GM12872 (cell line): Measurements from ENCODE around the gene RAB1B.

ENCODE experiments used
- TF ChIP-seq, protein P1 (sequence below): IDR thresholded peaks from 3 replicates; pipeline ENCODE4 v1.5.1; 2011; ENCODE audit warnings: low read depth, mild to moderate bottlenecking, low read length, moderate library complexity; ENCODE audit not compliant: insufficient read depth

Gene RAB1B

DNA sequence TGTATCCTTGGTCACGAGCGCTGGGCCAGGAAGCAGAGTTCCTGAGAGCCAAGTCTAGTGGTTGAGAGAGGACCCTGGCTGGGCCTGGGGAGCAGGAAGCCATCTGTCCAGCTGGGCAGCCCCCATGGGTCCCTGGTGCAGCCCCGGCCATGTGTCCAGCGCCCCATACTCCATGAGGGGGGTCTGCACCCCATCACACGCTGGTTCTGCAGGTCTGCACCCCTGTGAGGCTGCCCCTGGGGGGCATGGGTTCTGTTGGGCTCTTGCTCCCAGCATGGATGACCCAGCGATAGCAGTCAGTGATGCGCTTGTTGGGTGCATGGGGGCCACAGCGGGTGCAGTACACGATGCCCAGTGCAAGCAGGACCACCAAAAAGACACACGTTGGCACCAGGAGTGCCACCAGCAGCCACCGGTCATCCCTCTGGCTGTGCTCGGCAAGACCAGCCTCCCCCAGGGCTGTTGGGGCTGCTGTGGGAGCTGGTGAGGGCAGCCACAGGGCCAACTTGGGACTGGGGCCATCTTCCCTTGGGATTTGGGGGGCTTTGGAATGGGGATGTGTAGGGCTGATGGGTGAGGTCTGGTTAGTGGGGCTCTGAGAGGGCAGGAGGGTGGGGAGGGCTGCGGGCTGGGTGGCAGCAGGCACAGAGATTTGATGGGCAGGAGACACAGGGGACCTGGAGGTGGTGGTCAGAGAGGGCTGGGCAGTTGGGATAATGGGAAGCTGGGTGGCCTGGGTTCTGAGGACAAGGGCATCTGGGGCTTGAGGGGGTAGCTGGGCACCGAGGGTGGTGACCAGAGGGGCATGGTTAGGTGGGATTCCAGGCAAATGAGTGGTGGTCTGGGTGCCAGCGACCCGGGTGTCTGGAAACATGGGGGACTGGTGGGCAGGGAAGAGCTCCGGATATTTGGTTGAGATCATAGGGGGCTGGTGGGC, 46.4 kb downstream of the RAB1B start:
- TF ChIP-seq, protein P1, sequence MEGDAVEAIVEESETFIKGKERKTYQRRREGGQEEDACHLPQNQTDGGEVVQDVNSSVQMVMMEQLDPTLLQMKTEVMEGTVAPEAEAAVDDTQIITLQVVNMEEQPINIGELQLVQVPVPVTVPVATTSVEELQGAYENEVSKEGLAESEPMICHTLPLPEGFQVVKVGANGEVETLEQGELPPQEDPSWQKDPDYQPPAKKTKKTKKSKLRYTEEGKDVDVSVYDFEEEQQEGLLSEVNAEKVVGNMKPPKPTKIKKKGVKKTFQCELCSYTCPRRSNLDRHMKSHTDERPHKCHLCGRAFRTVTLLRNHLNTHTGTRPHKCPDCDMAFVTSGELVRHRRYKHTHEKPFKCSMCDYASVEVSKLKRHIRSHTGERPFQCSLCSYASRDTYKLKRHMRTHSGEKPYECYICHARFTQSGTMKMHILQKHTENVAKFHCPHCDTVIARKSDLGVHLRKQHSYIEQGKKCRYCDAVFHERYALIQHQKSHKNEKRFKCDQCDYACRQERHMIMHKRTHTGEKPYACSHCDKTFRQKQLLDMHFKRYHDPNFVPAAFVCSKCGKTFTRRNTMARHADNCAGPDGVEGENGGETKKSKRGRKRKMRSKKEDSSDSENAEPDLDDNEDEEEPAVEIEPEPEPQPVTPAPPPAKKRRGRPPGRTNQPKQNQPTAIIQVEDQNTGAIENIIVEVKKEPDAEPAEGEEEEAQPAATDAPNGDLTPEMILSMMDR: no peak

DNA sequence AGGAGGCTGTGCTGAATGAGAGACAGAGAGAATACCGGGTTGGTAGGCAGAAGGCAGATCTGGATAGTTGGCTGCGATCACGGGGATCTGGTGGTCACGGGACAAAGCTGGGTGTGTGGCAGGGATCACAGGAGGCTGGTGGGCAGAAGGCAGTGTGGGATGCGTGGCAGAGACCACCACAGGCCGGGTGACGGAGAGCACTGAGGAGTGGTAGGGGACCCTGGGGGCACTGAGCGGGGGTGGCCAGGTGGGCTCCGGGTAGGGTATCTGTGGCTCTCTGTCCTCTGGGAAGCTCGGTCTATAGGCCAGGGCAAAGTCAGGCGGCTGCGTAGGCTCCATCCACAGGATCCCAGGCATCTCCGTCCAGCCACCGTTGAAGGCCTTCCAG, 47.1 kb downstream of the RAB1B start:
- TF ChIP-seq, protein P1: no peak

DNA sequence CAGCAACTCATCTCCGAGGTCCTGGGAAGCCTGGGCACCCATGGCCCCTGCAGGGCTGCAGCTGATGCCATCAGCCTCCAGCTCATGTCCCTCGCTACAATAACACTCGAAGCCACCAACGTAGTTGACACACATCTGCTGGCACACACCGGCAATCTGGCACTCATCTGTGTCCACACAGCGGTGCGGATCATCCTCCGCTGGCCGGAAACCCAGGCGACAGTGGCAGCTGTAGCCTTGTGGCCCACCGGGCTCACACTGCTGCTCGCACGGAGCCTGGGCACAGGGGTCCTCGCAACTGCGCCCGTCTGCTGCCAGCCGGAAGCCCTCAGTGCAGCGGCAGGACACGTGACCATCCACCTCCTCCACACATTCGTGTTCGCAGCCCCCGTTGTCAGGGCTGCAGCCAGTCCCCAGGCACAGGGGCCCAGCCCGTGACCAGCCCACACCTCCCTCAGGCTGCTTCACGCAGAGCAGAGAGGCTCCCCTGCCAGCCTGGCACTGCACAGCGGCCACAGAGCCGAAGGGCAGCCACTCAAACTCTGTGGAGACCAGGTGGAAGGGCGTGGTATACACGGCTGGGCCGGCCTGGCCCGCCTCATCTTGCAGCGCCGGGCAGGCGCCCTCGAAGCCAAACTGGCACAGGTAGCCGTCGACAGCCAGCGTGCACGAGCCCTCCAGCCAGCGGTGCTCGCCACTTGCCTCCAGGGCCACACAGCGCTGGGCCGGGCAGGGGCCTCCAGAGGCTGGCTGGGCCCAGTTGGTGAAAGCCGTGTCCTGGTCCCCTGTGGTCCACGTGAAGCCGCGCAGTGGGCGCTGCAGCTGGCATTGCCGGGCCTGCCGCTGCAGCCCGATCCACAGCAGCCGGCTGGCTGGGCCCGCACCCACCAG, 47.7 kb downstream of the RAB1B start:
- TF ChIP-seq, protein P1: no peak

DNA sequence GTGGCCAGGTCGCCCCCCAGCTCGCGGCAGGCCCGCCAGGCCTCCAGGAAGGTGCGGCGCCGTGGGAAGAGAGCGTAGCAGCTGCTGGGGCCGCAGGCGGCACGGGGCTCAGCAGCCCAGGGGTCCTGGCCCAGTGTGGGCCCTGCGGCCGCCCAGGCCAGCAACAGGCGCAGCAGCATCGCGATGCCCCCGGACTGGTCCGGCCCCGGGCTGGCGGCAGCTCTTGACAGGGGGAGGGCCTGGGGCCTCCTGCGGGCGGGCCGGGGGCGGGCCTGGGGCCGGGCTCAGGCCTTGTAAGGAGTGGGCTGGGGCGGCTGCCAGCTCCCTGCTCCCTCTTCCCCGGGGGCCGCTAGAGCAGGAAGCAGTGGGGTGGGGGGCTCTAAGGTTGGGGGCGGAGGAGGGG, 48.4 kb downstream of the RAB1B start, which contains the start of gene CD248:
Gene CD248, minus strand, starts transcription at position 196 of the 403 bp plus-strand sequence. Its CDS starts 17 bp downstream, at position 179.
- TF ChIP-seq, protein P1: no peak

DNA sequence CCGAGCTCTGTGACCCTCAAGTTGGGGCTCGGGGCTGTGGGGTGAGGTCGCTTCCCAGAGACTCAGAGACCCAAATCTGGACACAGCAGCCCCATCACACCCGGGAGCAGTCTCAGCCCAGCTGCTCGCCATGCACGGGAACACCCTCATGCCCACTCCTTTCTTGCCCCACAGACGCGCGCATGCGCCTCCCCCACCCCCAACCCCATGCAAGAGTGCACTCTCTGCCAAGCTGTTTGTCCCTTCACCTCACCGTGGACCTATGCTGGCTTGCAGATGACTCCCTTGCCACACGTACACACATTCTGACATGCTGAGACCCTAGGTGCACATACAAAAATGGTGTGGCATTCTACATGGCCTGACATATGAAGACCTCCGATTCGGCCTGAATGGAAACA, 48.9 kb downstream of the RAB1B start:
- TF ChIP-seq, protein P1: no peak

DNA sequence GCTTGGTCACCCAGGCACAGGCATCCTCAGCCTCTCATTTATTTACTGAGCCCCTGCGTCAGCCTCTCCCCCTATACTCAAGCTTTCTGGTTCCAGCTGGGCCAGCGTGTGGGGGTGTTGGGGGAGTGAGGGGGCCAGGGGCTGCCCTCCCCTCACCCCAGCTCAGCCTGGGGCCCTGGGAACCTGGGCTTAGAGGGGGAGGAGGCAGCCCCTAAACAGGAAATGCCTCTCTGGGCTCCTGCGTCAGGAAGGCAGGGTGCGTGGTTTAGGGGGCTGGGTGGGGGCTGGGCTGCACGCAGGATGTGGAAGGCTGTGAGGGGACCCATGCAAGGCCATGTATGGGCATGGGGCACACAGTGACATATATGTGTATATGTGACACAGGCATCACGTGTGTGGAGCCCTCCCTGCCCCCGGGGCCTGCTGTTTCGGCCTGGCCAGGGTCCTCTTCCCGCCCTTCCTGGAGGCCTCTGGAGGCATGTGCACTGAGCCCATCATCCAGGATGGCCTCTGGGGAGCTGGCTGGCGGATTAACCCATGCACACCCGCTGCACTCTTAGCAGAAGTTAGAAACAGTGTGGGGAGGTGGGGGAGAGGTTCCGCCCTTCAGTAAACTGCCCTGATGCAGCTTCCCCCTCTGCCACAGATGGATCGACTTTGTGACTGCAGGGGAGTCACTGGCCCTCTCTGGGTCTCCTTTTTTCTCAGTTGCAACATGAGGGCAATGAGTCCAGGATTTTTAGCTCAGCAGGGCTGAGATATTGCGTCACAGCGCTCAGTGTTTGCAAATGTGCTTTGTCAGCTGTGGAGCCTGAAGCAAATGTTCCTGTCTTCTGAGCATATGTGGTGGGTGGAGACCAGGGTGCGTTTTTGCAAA, 49.5 kb downstream of the RAB1B start:
- TF ChIP-seq, protein P1: no peak
